Activated naive CD4-positive, alpha-beta T cell treated with anti-CD3 and anti-CD28 coated beads, Interleukin-2, amount 50 U/mL, for 72 hours (primary cell): Measurements from ENCODE around the gene HDLBP. TPM values are rescaled to one million over a fixed set of nuclear protein-coding genes. Genes with fewer than 3 reads are reported as not detected.
"Not testable (repeated sequence)": the region's sequence is repeated elsewhere in the genome, so short reads cannot be mapped to it uniquely, and the experiment has no call there.

Source experiments
- ATAC-seq, 2 donors: fragments of 150-1000 bp; cut with Tn5 transposase; 2 replicates each; pipeline ENCODE4 v1.10.0; 2021; ENCODE audit warnings: mild to moderate bottlenecking in 2 of 2, moderate library complexity in 2 of 2
- DNase-seq, 2 donors: peaks; one replicate each; pipeline ENCODE4 v3.0.0; 2021 to 2022; ENCODE audit warnings: low spot score in 2 of 2
- H3K27ac Mint-ChIP-seq, 2 donors: one replicate each; pipeline ENCODE4 v1.8.0; 2022; ENCODE audit warnings: mild to moderate bottlenecking in 2 of 2, mixed read lengths in 2 of 2
- H3K36me3 Mint-ChIP-seq, 2 donors: one replicate each; pipeline ENCODE4 v1.8.0; 2022; ENCODE audit warnings: mixed read lengths in 2 of 2
- H3K9me3 Mint-ChIP-seq, 2 donors: one replicate each; pipeline ENCODE4 v1.8.0; 2022; ENCODE audit warnings: mixed read lengths in 2 of 2
- total RNA-seq, 2 donors: library from RNA; stranded (reverse); gene quantifications; one replicate each; pipeline ENCODE4 v1.2.3, GENCODE V29; 2022

The HDLBP gene
- total RNA-seq, 2 donors from 2014 or later = 276 to 297 TPM

- Mint-ChIP-seq H3K9me3 (no peaks in the 10 kb centered on the region), H3K27ac (peak overlapping the region in 1 of 2 donors; percentile 36), H3K36me3 (no peaks in the 10 kb centered on the region)
- no peak for ATAC-seq
- DNase-seq = no peak
Measured at GRCh38 chr2:241205086-241205485, 110.4 kb downstream of the HDLBP start.

GRCh38 chr2:241204490-241204889 lies 111.0 kb downstream of the HDLBP start:
- DNase-seq (no peak), ATAC-seq (no peak)
- H3K36me3 Mint-ChIP-seq = no peaks in the 10 kb centered on the region
- no peaks in the 10 kb centered on the region for H3K9me3 Mint-ChIP-seq
- H3K27ac Mint-ChIP-seq = peak overlapping the region in 1 of 2 donors; percentile 36

- Mint-ChIP-seq H3K9me3 (no peaks in the 10 kb centered on the region), H3K27ac (peak overlapping the region in 1 of 2 donors; percentile 36), H3K36me3 (no peaks in the 10 kb centered on the region)
- no peak for ATAC-seq
- no peak for DNase-seq
Measured at GRCh38 chr2:241204010-241204384, 111.5 kb downstream of the HDLBP start.

GRCh38 chr2:241203218-241204009 lies 112.1 kb downstream of the HDLBP start:
- Mint-ChIP-seq H3K36me3 (no peaks in the 10 kb centered on the region), H3K27ac (no peak overlapping the region), H3K9me3 (no peaks in the 10 kb centered on the region)
- no peak for DNase-seq
- no peak for ATAC-seq

DNA sequence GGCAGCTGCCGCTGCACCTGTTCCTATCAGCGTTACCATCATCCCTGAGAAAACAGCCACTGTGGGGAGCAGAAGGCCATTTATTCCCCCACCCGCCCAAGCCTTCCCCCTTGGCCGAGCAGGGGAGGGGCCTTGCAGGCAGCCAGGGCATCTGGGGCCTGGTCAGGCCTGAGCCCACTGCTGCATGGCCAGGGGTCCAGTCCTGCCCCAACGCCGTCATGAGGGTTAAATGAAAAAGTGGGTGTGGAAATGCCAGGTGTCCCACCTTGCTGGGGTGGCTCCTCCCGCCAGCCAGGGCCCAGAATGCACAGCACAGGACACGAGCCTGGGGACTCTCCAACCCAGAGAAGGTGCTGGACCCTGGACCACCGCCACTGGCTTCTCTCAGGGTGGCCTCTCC lies 112.8 kb downstream of the HDLBP start:
- no peaks in the 10 kb centered on the region for H3K9me3 Mint-ChIP-seq
- H3K36me3 Mint-ChIP-seq = no peaks in the 10 kb centered on the region
- no peak for DNase-seq
- no peak for ATAC-seq
- H3K27ac Mint-ChIP-seq = no peak overlapping the region

GRCh38 chr2:241202268-241202585 lies 113.2 kb downstream of the HDLBP start:
- Mint-ChIP-seq H3K36me3 (no peaks in the 10 kb centered on the region), H3K27ac (no peak overlapping the region), H3K9me3 (no peaks in the 10 kb centered on the region)
- ATAC-seq (no peak), DNase-seq (no peak)

DNA sequence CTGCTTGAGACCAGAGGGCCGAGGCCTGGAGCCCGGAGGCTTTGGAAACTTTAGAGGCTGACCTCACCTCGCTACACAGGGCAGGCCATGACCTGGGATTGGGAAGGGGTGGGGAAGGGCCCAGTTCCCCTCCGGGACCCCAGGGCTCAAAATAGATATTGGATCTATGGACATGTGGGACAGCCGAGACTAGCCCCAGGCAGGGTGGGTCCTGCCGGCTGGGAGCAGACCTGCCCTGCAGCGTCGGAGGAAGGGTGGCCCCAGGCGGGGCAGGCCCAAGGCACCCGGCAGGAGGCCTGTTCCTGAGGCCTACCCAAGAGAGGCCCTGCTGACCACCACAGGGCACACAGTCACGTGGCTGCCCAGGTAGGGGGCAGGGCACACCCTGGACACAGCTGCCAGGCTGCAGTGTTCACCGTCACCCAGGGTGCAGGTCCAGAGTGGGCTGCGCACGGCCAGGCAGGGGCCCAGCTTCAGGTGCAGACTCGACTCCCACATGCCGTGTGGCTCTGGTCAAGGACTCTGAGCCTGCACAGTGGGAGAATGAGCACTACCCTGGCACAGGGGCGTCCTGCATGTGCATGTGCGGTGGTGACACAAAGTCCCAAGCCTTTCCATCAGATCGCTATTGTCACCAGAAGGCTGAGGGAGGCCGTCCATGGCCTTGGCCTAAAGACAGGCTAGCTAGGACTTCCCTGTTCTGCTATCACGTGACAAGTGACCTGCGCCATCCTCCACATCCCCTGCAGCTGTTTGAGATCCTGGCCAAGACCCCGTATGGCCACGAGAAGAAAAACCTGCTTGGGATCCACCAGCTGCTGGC lies 113.8 kb downstream of the HDLBP start:
- DNase-seq (no peak), ATAC-seq (no peak)
- Mint-ChIP-seq H3K36me3 (no peaks in the 10 kb centered on the region), H3K9me3 (no peaks in the 10 kb centered on the region), H3K27ac (no peak overlapping the region)

- no peak overlapping the region for H3K27ac Mint-ChIP-seq
Measured at GRCh38 chr2:241200822-241201395, 114.6 kb downstream of the HDLBP start.

DNA sequence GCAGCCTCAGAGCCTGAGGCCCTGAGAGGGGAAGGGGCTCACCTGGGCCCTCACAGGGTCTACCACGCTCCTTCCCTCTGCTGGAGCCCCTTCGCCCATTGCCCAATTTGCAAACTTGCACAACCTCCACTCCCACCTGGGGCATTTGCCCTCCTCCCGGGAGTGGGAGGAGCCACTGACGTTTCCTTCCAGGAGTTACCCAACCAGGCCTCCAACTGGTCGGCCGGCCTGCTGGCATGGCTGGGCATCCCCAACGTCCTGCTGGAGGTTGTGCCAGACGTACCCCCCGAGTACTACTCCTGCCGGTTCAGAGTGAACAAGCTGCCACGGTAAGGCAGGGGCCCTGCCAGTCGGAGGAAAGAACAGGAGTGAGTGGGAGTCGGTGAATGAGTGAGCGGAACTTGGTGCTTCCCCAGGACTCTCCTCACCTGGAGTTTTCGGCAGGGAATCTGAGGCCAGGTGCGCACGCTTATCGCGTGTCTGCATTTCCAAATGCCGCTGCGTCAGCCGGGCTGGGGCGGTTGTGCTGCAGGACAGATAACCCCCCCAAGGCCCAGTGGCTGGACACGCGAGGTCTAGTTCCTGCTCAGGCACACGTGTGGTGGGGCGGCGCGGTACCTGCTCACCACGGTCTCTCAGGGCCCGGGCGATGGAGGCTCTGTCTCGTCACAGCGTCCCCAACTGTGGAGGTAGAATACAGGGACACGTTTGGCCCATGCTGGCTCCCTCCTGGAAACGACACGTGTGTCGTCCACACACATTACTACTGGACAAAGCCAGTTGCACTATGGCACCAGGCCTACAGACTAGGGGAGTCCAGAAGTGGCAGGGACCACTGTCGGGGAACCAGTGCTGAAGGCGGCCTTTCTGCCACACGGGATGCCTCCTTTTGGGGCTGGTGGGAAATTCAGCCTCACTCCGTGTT lies 115.3 kb downstream of the HDLBP start:
- H3K36me3 Mint-ChIP-seq = no peaks in the 10 kb centered on the region
- DNase-seq (no peak), ATAC-seq (no peak)
- H3K27ac Mint-ChIP-seq = no peak overlapping the region
- H3K9me3 Mint-ChIP-seq = no peaks in the 10 kb centered on the region

More at GRCh38 chr2:241200822-241201395, 114.6 kb downstream of the HDLBP start:
- no peaks in the 10 kb centered on the region for H3K9me3 Mint-ChIP-seq
- ATAC-seq (no peak), DNase-seq (no peak)
- H3K36me3 Mint-ChIP-seq = no peaks in the 10 kb centered on the region

- H3K36me3 Mint-ChIP-seq = no peaks in the 10 kb centered on the region
- DNase-seq (no peak), ATAC-seq (no peak)
- H3K9me3 Mint-ChIP-seq = no peaks in the 10 kb centered on the region
- H3K27ac Mint-ChIP-seq = no peak overlapping the region
Measured at GRCh38 chr2:241199286-241199685, 116.2 kb downstream of the HDLBP start.

GRCh38 chr2:241198381-241199279 lies 116.8 kb downstream of the HDLBP start:
- Mint-ChIP-seq H3K9me3 (no peaks in the 10 kb centered on the region), H3K36me3 (no peaks in the 10 kb centered on the region), H3K27ac (no peak overlapping the region)
- ATAC-seq (no peak), DNase-seq (no peak)

GRCh38 chr2:241197947-241198346 lies 117.5 kb downstream of the HDLBP start:
- Mint-ChIP-seq H3K27ac (no peak overlapping the region), H3K9me3 (no peaks in the 10 kb centered on the region), H3K36me3 (no peaks in the 10 kb centered on the region)
- DNase-seq = no peak
- ATAC-seq = no peak

- H3K36me3 Mint-ChIP-seq, ATAC-seq, DNase-seq, H3K27ac Mint-ChIP-seq, H3K9me3 Mint-ChIP-seq: not testable (repeated sequence)
Measured at GRCh38 chr2:241197246-241197645, 118.2 kb downstream of the HDLBP start.

DNA sequence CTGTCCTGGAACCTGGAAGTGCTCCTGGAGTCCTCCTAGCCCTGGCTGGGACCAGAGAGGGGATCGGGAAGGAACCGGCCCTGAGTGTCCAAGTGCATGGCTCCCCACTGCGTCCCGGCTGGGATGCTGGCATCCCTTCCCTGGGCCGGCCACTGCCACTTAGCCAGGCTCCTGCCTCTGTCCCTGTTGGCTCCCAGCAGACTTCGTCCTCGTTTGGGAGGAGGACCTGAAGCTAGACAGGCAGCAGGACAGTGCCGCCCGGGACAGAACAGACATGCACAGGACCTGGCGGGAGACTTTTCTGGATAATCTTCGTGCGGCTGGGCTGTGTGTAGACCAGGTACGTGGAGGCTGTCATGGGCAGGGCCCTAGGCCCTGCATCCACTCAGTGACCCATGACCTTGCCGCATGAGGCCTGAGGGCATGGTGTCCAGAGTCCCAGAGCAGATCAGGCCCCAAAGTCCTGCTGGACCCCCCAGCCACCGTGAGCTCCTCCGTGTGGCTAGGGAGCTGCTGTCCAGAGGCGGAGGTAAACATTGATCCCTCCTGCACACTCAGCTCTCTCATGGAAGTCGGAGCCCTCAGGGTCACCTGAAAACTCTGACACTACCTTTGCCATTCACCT lies 119.9 kb downstream of the HDLBP start:
- DNase-seq = no peak
- no peak for ATAC-seq
- no peak overlapping the region for H3K27ac Mint-ChIP-seq
- no peaks in the 10 kb centered on the region for H3K9me3 Mint-ChIP-seq
- H3K36me3 Mint-ChIP-seq = no peaks in the 10 kb centered on the region

DNA sequence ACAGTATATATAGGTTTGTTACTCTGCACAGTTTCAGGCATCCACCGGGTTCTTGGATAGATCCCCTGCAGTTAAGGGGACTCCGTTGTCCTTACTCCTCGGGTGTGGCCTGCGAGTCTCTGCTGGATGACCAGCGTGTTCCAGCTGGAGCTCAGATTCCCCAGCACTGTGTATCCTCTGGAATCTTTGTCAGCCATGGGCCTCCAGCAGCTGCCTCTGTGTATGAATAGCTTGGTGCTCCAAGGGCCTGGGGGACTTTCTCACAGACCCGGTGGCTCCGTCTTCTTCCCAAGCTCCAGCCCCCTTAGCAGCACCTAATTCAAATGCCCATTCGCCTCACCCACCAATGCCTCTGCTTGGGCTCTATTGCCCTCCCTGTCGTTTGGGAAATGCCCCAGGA lies 120.7 kb downstream of the HDLBP start:
- no peak for DNase-seq
- Mint-ChIP-seq H3K9me3 (no peaks in the 10 kb centered on the region), H3K27ac (no peak overlapping the region), H3K36me3 (no peaks in the 10 kb centered on the region)
- no peak for ATAC-seq
